DLD1 (cell line): ENCODE results near the gene DDHD1.

Source experiments
- in situ Hi-C: cut with HindIII; loops from 2 replicates; pipeline ENCODE4 v1.10.0; 2017; ENCODE audit warnings: low sequenced_read_pairs

DDHD1 gene

DNA sequence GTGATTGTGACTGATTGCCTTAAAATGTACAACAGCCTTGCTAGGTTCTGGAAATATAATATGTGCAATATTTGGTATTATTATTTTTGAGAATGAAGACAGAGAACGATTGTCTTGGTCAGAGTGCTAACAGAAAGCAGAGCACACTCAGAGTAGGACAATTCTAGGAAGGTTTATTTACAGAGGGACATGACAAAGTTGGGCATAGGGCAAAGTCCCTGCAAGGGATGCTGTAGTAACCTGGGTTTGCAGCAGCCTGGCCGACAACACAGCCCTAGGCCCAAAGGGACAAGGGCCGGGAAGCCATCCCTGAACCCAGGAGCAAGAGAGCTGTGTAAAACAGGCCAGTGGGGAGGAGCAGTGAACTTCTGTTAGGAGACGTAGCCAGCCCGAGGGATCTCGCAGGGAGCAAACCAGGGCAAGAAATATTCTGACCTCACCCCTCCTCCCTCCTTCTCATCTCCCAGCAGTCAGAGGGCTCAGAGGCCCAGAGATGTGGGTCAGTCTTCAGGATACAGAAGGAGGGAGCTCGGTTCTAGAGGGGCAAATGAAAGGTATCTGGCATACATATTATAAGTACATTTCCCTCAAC, 151.2 kb downstream of the DDHD1 start:
- in situ Hi-C loops, result no loop called here

DNA sequence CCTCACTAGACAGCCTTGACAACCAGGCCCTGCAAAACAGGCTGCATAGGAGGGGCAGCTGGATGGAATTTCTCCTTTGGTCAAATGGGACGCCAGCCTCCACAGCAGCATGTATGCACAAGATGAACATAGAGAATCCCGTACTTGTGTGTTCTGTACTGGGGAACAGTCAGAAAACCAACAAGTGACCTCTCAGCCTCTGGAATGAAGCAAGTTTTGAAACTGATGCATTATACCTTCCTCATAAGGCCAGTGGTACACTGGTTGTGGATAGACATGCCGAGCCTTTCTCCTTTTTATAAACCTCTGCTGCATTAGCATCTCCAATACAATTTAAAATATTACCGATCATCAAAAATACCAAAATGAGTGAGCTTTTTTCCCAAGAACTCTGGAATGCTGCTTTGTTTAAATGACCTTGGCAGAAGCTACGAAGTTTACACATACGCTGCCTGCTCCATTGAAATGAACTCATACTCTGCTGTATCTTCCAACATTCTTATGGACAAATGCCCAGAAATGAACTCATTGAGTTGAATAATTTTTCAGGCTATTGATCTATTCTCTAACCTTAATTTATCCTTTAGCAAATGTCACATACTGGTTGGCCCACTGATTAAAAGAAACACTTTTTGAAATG, 154.6 kb downstream of the DDHD1 start:
- in situ Hi-C loops, result no loop called here

DNA sequence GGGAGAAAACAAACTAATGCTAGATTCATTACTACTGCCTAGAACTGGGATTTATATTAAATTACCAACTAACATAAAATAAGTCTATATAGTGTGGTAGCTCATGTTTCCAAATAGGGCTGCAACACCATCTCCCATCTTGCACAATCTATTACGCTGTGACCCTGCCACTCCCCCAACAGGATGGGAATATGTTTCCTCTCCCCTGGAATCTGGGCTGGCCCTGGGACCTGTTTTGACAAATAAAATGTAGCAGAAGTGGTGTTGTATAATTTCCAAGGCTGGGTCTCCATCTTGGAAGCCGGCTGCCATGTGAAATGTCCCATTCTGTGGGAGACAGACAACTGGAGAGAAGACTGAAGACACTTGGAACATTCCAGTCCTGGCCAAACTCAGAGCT, 156.6 kb downstream of the DDHD1 start:
- in situ Hi-C loops, result no loop called here

DNA sequence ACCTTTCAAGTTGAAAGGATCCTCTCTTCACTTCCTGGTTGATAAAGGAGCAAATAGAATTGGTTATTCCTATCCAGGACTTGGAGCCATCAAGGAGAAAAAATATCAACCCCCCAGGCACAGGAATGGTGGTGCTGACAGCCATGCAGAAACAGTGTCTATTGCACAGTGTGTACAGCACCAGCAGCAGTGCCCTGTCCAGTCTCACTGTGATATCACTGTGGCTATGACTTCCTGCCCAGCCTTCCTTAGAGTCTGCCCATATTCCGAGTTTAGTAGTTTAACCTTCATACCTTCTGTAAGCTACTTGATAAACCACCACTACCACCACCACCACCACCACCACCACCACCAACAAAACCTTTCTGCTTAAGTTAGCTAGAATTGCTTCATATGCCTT, 157.1 kb downstream of the DDHD1 start:
- in situ Hi-C loops, result no loop called here

DNA sequence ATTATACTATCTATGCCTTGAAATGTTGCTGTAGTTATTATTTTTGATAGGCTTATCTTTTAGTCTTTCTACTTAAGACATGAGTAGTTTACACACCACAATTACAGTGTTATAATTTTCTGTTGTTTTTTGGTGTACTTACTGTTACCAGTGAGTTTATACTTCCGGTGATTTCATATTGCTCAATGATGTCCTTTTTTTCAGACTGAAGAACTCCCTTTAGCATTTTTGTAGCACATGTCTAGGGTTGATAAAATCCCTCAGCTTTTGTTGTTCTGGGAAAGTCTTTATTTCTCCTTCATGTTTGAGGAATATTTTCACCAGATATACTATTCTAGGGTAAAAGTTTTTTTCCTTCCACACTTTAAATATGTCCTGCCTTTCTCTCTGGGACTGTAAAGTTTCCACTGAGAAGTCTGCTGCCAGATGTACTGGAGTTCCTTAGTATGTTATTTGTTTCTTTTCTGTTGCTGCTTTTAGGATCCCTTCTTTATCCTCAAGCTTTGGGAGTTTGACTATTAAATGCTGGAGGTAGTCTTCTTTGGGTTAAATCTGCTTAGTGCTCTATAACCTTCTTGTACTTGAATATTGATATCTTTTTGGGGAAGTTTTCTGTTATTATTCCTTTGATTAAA, 160.8 kb downstream of the DDHD1 start:
- in situ Hi-C loops, result no loop called here

DNA sequence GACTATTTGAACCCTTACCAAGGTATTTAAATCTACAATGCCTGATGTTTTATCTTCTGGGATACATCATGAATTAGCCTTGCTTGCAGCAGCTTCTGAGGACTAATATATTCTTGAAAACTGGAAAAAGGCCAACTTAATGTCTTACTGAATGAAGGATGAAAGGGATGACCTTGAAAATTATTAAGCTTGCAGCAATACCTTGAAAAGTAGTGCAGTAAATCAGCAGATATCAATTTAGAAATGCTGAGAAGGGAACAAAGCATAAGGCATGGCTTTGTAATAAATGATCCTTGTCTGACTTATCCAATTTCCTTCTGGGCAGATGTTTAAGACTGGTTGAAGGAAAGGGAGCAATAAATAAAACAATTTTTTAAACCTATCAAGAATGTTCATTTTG, 165.0 kb downstream of the DDHD1 start:
- in situ Hi-C loops, result no loop called here

DNA sequence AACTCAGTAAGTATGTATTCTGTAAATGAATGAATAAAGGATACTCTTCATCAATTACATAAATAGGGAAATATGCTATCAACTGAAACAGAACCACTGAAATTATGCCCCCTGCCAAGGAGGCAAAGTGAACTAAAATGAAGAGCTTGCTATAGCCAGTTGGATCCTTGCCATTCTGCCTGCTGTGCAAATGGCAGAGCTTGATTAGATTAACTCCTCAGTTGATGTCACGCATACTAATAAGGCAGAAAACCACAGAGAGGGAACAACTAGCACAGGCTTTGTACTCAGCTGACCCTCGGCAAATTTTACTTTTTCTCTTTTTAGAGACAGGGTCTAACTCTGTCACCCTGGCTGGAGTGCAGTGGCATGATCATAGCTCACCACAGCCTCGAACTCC, 165.6 kb downstream of the DDHD1 start:
- in situ Hi-C loops, result no loop called here

DNA sequence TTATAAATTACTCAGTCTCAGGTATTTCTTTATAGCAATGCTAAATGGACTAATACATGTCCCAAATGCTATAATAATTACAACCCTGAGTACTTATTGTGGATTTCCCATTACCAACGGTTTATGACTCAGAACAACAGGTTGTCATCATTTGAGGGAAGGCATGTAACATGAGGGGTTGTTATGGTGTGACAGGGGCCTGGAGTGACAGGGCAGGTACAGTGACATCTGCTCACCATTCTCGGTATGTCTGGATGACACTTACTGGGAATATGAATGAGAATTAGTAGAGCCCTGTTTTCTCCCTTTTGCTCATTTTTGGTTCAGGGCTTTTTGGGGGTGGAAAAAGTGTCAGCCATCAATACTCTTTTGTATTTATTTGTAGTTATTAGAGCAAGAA, 166.1 kb downstream of the DDHD1 start:
- in situ Hi-C loops, result no loop called here
